ENCODE data around the gene KSR1.

The KSR1 gene

GRCh38 chr17:27596096-27596495, 139.8 kb downstream of the KSR1 start:
- DNase-seq = no peak
- intact Hi-C loops (cut with DNase I) = no loop called here

- no peak for DNase-seq
- intact Hi-C loops (cut with DNase I) = no loop called here
Observed at GRCh38 chr17:27596566-27597187, 140.4 kb downstream of the KSR1 start.

GRCh38 chr17:27597188-27597580, 140.9 kb downstream of the KSR1 start:
- intact Hi-C loops (cut with DNase I) = no loop called here

GRCh38 chr17:27597783-27598320, 141.6 kb downstream of the KSR1 start:
- DNase-seq = no peak
- intact Hi-C loops (cut with DNase I) = loop anchor here (2.0 kb wide), 1 partner anchor 103 kb away; no protein-coding TSS in a partner anchor

More at GRCh38 chr17:27597188-27597580, 140.9 kb downstream of the KSR1 start:
- DNase-seq = no peak

GRCh38 chr17:27598337-27599050, 142.2 kb downstream of the KSR1 start:
- no peak for DNase-seq
- intact Hi-C loops (cut with DNase I) = loop anchor here (2.0 kb wide), 1 partner anchor 104 kb away; no protein-coding TSS in a partner anchor

- no peak for DNase-seq
- intact Hi-C loops (cut with DNase I) = loop anchor here (1.0 to 10.0 kb wide), 3 partner anchors 144 to 282 kb away; partner anchors contain the start of gene KSR1
Observed at GRCh38 chr17:27600471-27600870, 144.2 kb downstream of the KSR1 start.

- peak in 9 of 10 donors; percentile 60 to 96 (median 89) for DNase-seq
- intact Hi-C loops (cut with DNase I) = loop anchor here (5.0 to 10.0 kb wide), 2 partner anchors 153 to 281 kb away; no protein-coding TSS in a partner anchor
Observed at GRCh38 chr17:27601069-27601974, 145.1 kb downstream of the KSR1 start.

- DNase-seq = no peak
- intact Hi-C loops (cut with DNase I) = loop anchor here (2.0 to 10.0 kb wide), 3 partner anchors 153 to 365 kb away; no protein-coding TSS in a partner anchor
Observed at GRCh38 chr17:27601975-27602302, 145.7 kb downstream of the KSR1 start.

GRCh38 chr17:27602721-27603420, 146.6 kb downstream of the KSR1 start:
- DNase-seq = peak in 9 of 10 donors; percentile 37 to 94 (median 77)
- intact Hi-C loops (cut with DNase I) = loop anchor here (1.0 to 10.0 kb wide), 5 partner anchors 48 to 366 kb away; no protein-coding TSS in a partner anchor

GRCh38 chr17:27603421-27603770, 147.1 kb downstream of the KSR1 start:
- no peak for DNase-seq
- intact Hi-C loops (cut with DNase I) = loop anchor here (1.0 to 10.0 kb wide), 5 partner anchors 48 to 367 kb away; no protein-coding TSS in a partner anchor

GRCh38 chr17:27603880-27604794, 147.9 kb downstream of the KSR1 start:
- intact Hi-C loops (cut with DNase I) = loop anchor here (1.0 to 10.0 kb wide), 5 partner anchors 47 to 367 kb away; no protein-coding TSS in a partner anchor
- DNase-seq = no peak

- intact Hi-C loops (cut with DNase I) = loop anchor here (10.0 kb wide), 1 partner anchor 149 kb away; no protein-coding TSS in a partner anchor
- DNase-seq = no peak
Observed at GRCh38 chr17:27605409-27605808, 149.2 kb downstream of the KSR1 start.

GRCh38 chr17:27607521-27608091, 151.4 kb downstream of the KSR1 start:
- intact Hi-C loops (cut with DNase I) = loop anchor here (10.0 kb wide), 1 partner anchor 147 kb away; no protein-coding TSS in a partner anchor

GRCh38 chr17:27608328-27609230, 152.3 kb downstream of the KSR1 start:
- DNase-seq = no peak
- intact Hi-C loops (cut with DNase I) = loop anchor here (10.0 kb wide), 1 partner anchor 146 kb away; no protein-coding TSS in a partner anchor

More at GRCh38 chr17:27607521-27608091, 151.4 kb downstream of the KSR1 start:
- no peak for DNase-seq

- intact Hi-C loops (cut with DNase I) = loop anchor here (10.0 kb wide), 1 partner anchor 145 kb away; no protein-coding TSS in a partner anchor
- DNase-seq = peak in 9 of 10 donors; percentile 35 to 94 (median 64)
Observed at GRCh38 chr17:27609611-27610303, 153.5 kb downstream of the KSR1 start.

- DNase-seq = no peak
- intact Hi-C loops (cut with DNase I) = no loop called here
Observed at GRCh38 chr17:27610304-27610677, 154.0 kb downstream of the KSR1 start.

Data from posterior cingulate gyrus (tissue), 11 donors.